ENCODE measurements around the gene SLC30A1. TPM values are rescaled to one million over a fixed set of nuclear protein-coding genes. Genes with fewer than 3 reads are reported as not detected.

The SLC30A1 gene
- total RNA-seq, 4 donors from 2014 or later: 1.3 to 3.0 (median 2.1) TPM

DNA sequence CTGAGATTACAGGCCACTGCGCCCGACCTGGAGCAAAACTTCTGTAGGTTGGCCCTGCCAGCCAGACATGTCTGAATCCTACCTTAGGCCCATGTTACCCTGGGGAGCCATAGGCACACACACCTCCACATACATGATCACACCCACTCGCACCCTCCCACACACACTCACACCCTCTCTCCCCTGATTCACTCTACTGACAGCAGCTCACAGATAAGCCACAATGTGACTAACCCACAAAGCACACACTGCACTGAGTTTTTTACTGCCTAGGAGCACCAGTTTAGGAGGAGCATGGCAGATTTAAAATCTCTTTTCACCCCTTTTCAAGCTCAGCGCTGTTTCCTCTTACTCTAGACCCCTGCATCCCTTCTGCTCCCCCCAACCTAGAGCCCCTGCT, 41.7 kb downstream of the SLC30A1 start:
- intact Hi-C loops (cut with DNase I; ENCODE audit: low total_unique reads) (no loop called here), in situ Hi-C loops (cut with MboI; ENCODE audit: low sequenced_read_pairs in 4 of 4) (no loop called here)
- H3K36me3 ChIP-seq: no peaks in the 10 kb centered on the region
- no peak for ATAC-seq
- no peaks in the 10 kb centered on the region for H3K9me3 ChIP-seq
- peaks cover 0 to 2% of the 10 kb centered on the region in 2 donors for H3K4me1 ChIP-seq
- no peaks in the 10 kb centered on the region for H3K27me3 ChIP-seq
- no peak overlapping the region for H3K27ac ChIP-seq
- no peak for TF ChIP-seq POLR2A (IDR thresholded peaks at IDR 0.05)
- DNase-seq: no peak
- no peak overlapping the region for H3K4me3 ChIP-seq

DNA sequence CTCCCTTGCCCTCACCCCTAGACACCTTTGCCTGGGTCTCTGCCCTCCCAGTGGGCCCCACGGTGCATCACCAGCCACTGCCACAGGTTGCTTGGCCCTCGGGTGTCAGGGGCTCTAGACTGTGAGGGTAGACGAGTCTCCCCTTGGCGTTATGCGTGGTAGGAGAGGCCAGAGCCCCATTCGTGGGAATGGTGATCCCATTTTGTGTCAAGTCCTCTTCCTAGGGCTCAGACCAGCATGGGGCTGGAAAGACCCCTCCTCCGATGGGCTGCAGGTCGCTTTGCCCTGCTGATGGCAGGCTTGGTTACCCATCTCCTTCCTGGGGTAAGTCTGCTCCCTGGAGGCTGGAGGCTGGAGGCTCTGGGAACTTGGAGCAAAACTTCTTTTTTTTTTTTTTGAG, 42.4 kb downstream of the SLC30A1 start:
- ATAC-seq (no peak), DNase-seq (no peak)
- no peak overlapping the region for H3K4me3 ChIP-seq
- no peaks in the 10 kb centered on the region for H3K27me3 ChIP-seq
- TF ChIP-seq POLR2A (IDR thresholded peaks at IDR 0.05): no peak
- TF ChIP-seq, protein P1, sequence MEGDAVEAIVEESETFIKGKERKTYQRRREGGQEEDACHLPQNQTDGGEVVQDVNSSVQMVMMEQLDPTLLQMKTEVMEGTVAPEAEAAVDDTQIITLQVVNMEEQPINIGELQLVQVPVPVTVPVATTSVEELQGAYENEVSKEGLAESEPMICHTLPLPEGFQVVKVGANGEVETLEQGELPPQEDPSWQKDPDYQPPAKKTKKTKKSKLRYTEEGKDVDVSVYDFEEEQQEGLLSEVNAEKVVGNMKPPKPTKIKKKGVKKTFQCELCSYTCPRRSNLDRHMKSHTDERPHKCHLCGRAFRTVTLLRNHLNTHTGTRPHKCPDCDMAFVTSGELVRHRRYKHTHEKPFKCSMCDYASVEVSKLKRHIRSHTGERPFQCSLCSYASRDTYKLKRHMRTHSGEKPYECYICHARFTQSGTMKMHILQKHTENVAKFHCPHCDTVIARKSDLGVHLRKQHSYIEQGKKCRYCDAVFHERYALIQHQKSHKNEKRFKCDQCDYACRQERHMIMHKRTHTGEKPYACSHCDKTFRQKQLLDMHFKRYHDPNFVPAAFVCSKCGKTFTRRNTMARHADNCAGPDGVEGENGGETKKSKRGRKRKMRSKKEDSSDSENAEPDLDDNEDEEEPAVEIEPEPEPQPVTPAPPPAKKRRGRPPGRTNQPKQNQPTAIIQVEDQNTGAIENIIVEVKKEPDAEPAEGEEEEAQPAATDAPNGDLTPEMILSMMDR (IDR thresholded peaks at IDR 0.05 in 4 of 5, conservative IDR thresholded peaks at IDR 0.05 in 1 of 5): no peak
- no peaks in the 10 kb centered on the region for H3K9me3 ChIP-seq
- intact Hi-C loops (cut with DNase I; ENCODE audit: low total_unique reads) (no loop called here), in situ Hi-C loops (cut with MboI; ENCODE audit: low sequenced_read_pairs in 4 of 4) (no loop called here)
- peaks cover 0 to 8% of the 10 kb centered on the region in 2 donors for H3K4me1 ChIP-seq
- H3K27ac ChIP-seq: no peak overlapping the region
- H3K36me3 ChIP-seq: no peaks in the 10 kb centered on the region

DNA sequence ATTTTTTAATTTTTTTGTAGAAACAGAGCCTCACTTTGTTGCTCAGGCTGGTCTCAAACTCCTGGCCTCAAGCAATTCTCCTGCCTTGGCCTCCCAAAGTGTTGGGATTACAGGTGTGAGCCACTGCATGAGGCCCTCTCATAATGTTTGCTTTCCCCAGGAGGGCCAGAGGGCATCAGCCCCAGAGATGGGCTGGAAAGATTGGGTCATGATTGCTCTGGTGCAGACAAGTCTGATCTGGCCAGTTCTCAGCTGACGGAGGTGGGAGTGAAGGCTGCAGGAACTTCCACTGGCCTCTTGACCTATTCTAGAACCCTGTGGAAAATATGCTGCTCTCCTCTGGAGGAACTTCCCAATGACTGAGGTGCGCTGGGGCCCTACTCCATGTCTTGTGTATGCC, 43.6 kb downstream of the SLC30A1 start:
- TF ChIP-seq POLR2A (IDR thresholded peaks at IDR 0.05): no peak
- TF ChIP-seq, protein P1 (IDR thresholded peaks at IDR 0.05 in 4 of 5, conservative IDR thresholded peaks at IDR 0.05 in 1 of 5): no peak
- in situ Hi-C loops (cut with MboI; ENCODE audit: low sequenced_read_pairs in 4 of 4): no loop called here
- H3K27me3 ChIP-seq: no peaks in the 10 kb centered on the region
- no peaks in the 10 kb centered on the region for H3K36me3 ChIP-seq
- ATAC-seq: no peak
- no peaks in the 10 kb centered on the region for H3K9me3 ChIP-seq
- peaks cover 0 to 12% of the 10 kb centered on the region in 2 donors for H3K4me1 ChIP-seq
- H3K4me3 ChIP-seq: no peak overlapping the region
- H3K27ac ChIP-seq: no peak overlapping the region
- no peak for DNase-seq
- intact Hi-C loops (cut with DNase I; ENCODE audit: low total_unique reads): no loop called here

DNA sequence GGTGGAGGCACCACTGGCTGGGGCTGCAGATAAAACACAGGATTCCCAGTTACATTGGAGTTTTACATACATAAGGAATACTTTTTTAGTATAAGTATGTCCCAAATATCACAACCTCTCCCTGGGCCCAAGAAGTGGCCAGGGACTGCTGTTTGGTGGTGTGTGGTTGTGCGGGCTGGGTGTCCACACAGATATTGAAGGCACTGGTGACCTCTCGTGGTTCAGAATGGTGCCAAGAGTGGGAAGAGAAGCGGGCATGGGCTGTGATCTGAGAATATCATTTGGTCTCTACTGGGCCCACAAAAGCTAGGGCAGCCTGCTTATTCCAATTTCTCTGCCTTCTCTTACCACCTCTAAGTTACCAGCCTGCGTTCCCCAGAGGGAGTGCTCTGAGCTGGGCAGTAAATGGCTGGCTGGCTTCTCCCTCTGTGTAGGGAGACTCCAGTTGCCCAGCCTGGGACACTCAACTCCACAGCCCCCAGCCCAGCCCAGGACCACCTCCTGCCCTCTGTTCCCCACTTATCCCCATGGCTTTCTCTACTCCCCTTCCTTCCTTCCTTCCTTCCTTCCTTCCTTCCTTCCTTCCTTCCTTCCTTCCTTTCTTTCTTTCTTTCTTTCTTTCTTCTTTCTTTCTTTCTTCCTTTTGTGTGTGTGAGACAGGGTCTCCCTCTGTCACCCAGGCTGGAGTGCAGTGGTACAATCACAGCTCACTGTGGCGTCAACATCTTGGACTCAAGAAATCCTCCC, 44.2 kb downstream of the SLC30A1 start:
- Histone ChIP-seq H3K4me3 (no peak overlapping the region), H3K36me3 (no peaks in the 10 kb centered on the region), H3K27ac (no peak overlapping the region), H3K4me1 (peaks cover 0 to 12% of the 10 kb centered on the region in 2 donors), H3K9me3 (no peaks in the 10 kb centered on the region), H3K27me3 (no peaks in the 10 kb centered on the region)
- in situ Hi-C loops (cut with MboI; ENCODE audit: low sequenced_read_pairs in 4 of 4): no loop called here
- DNase-seq (no peak), ATAC-seq (no peak)
- intact Hi-C loops (cut with DNase I; ENCODE audit: low total_unique reads): no loop called here
- no peak for TF ChIP-seq POLR2A (IDR thresholded peaks at IDR 0.05)
- TF ChIP-seq, protein P1 (IDR thresholded peaks at IDR 0.05 in 4 of 5, conservative IDR thresholded peaks at IDR 0.05 in 1 of 5): no peak

DNA sequence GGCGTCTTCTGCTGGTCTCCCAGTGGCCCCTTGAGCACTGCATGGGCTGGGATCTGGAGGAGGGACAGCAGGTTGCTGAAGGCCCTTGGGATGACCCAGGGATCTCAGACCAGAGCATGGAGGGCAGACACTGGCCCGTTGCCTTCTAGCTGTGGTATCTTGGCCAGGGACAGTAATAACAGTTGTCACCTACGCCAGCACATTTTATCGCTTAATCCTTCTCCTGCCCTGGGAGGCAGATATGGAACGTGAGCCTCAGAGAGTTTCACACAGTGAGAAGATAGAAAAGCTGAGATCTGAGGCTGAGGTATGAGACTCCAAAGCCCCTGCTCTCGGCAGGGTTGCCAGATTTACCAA, 46.9 kb downstream of the SLC30A1 start:
- intact Hi-C loops (cut with DNase I; ENCODE audit: low total_unique reads): no loop called here
- no peak for ATAC-seq
- H3K27ac ChIP-seq: no peak overlapping the region

More for the DNA sequence above, 46.9 kb downstream of the SLC30A1 start:
- Histone ChIP-seq H3K4me3 (no peak overlapping the region), H3K27me3 (no peaks in the 10 kb centered on the region), H3K9me3 (no peaks in the 10 kb centered on the region), H3K4me1 (peaks cover 0 to 12% of the 10 kb centered on the region in 2 donors), H3K36me3 (no peaks in the 10 kb centered on the region)
- no peak for DNase-seq
- TF ChIP-seq, protein P1 (IDR thresholded peaks at IDR 0.05 in 4 of 5, conservative IDR thresholded peaks at IDR 0.05 in 1 of 5): no peak
- no peak for TF ChIP-seq POLR2A (IDR thresholded peaks at IDR 0.05)
- in situ Hi-C loops (cut with MboI; ENCODE audit: low sequenced_read_pairs in 4 of 4): no loop called here
